NCI-H1105 (cell line): ENCODE results near the gene DLG2.
A peak's percentile ranks its signal among the peaks of the same experiment; 100 is the strongest.
"Not testable (repeated sequence)": the region's sequence is repeated elsewhere in the genome, so short reads cannot be mapped to it uniquely, and the experiment has no call there.

Experiments used
- DNase-seq: peaks from one replicate; lab custom pipeline; 2025; lab: John Stamatoyannopoulos, UW

DLG2 gene

DNA sequence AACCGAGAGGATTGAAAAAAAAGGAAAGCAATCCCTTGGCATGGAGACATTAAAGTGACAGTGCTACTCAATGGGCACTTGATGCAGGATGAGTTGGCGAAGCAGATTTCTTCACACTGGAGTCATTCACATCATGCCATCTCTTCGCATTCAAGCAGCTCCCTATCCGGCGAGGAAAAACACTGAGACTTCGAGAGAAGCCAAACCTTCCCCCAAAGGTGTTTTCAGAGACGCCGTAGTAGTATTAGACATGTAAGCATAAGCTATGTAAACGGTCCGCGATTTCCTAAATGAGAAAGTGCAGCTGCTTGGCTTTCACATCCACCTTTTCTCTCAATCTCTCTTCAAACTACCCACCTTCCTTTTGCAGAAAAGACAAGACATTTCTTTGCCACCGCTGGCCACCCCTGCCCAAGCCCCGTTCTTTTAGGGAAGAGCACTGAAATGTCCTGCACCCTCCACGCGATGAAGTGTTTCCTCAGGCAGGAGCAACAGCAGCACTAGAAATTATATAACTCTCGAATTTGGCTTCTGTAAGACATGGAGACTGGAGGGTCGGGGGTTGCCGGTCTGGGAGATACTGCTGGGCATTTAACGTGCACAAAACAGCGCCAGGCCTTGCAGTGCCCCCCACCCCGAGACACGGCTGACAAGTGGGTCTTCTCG is at the start of gene DLG2:
Gene DLG2, minus strand, starts transcription at position 13 of the 666 bp plus-strand sequence.
- peak; percentile 6 for DNase-seq

DNA sequence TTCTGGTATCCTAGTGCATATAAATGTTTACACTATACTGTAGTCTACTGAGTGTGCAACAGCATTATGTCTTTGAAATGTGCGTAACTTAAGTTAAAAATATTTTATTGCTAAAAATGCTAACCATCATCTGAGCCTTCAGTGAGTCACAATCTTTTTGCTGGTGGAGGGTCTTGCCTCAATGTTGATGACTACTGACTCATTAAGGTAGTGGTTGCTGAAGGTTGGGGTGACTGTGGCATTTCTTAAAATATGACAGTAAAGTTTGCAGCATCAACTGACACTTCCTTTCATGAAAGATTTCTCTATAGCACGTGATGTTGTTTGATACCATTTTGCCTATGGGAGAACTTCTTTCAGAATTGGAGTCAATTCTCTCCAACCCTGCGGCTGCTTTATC is 46.2 kb upstream of the DLG2 start:
- no peak for DNase-seq

DNA sequence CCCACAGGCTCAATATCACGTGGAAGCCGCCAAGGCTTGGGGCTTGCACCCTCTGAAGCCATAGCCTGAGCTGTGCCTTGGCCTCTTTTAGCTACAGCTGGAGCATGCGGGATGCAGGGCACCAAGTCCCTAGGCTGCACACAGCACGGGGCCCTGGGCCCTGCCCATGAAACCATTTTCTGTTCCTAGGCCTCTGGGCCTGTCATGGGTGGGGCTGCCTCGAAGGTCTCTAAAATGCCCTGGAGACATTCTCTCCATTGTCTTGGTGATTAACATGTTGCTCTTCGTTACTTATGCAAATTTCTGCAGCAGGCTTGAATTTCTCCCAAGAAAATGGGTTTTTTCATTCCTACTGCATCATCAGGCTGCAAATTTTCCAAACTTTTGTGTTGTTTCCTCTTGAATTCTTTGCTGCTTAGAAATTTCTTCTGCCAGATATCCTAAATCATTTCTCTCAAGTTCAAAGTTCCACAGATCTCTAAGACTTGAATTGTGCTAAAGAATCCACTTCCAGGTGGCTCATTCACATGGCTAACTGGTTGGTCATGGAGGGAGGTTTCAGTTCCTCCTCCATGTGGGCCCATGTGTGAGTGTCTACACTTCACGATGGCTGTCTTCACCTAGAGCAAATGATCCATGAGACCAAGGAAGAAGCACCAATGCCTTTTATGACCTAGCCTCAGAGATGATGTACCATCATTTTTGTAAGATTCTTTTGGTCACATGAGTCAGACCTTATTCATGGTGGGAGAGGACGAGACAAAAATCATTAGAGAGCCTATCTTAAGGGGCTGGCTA is 45.2 kb upstream of the DLG2 start:
- no peak for DNase-seq

DNA sequence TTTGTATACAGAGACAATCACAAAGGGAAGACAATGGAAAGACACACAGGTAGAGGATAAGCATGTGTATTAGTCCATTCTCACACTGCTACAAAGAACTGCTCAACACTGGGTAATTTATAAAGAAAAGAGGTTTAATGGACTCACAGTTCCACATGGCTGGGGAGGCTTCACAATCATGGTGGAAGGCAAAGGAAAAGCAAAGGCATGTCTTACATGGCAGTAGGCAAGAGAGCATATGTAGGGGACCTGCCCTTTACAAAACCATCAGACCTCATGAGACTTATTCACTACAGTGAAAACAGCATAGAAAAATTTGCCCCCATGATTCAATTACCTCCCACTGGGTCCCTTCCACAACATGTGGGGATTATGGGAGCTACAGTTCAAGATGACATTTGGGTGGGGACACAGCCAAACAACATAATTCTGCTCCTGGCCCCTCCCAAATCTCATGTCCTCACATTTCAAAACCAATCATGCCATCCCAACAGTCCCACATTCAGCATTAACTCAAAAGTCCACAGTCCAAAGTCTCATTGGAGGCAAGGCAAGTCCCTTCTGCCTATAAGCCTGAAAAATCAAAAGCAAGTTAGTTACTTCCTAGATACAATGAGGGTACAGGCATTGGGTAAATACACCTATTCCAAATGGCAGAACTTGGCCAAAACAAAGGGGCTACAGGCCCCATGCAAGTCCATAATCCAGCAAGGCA is 44.0 kb upstream of the DLG2 start:
- not testable (repeated sequence) for DNase-seq

DNA sequence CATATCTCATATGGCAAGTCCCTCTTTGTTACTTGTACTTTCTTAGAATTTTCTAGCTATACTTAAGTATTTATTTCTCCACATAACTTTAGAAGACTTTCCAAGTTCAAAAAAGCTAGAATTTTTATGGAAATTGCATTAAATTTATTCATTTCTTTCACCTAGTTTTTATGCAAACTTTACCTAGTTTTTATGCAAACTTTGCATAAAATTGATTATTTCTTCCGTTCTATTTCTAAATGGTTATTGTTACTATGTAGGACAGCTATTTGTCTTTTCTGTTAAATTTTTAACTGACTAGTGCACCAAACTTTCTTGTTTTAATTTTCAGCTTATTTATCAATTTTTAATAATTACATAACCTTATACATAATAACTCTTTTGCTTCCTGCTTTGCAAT is 41.0 kb upstream of the DLG2 start:
- DNase-seq: no peak

DNA sequence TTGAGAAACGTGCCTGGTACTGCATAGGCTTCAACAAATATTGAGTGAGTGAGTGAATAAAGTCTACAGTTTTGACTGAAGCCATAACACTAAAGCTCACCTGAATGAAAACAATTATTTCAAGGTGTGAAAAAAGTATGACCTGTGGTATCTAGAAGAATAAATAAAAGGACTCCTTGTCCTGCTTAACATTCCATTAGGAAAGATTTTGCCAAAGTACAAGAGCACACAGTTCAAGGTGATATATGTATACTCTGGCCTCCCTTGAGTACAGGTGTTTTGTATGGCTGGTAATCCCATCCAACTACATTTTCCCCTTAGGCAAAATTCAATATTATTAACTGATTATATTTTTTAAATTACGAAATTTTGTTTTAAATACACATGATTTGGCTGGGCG is 39.5 kb upstream of the DLG2 start:
- no peak for DNase-seq

DNA sequence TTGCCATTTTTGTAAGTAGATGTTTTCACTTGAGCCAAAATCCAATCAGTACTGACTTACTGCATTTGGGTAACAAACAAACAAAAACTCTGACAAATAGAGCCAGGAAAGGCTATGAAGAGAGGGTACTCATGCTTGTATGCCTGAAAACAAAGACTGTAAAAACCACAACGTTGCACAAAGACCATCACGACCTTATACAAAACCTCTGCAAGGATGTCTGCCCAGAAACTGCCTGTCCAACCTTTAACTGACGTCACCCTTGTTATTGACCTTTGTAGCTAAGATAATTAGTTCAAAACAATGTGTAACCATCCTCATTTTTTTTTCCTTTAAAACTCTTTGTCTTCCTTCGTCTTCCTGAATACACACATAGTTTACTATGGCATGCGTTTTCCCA is 38.6 kb upstream of the DLG2 start:
- no peak for DNase-seq

DNA sequence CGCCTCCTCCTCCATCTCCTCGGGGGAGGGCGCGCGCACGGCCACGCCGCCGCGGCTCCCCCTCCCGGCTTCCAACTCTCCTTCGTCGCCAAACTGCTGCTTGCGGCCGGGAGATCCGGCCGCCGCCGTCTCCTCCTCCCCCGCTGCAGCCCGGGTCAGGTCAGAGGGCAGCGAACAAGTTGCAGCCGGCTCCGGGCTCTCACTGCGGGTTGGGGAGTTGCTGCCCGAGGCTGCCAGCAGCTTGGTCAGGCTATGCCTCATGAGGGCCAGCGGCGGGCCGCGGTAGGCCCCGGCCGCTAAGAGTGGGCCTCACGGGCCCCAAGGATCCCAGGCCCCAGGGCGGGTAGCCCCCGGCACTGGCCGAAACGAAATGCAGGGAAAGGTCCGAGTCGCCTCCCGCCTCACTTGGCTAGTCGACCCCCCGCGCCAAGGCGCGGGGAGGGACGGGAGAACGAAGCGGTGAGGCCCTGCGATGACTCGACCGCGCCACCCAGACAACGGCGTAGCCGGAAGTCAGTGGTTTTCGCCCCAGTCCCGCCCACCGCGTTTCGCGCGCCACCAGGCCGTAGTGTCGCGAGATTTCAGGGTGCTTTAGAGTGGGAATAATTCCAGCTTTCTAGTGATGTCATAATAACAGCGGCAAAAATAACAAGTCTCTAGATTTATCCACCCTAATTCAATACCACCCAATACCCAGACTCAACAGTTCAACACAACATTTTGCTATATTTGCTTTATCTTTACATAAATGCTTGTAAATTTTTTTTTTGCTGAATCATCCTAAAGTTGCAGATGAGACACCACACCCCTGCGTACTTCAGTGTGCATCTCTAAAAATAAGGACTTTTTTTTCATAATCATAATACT is 37.7 kb upstream of the DLG2 start, which contains the start of gene CREBZF:
Gene CREBZF, minus strand, starts transcription at position 515 of the 867 bp plus-strand sequence. Its CDS starts 254 bp downstream, at position 261.
- DNase-seq: peak; percentile 96

DNA sequence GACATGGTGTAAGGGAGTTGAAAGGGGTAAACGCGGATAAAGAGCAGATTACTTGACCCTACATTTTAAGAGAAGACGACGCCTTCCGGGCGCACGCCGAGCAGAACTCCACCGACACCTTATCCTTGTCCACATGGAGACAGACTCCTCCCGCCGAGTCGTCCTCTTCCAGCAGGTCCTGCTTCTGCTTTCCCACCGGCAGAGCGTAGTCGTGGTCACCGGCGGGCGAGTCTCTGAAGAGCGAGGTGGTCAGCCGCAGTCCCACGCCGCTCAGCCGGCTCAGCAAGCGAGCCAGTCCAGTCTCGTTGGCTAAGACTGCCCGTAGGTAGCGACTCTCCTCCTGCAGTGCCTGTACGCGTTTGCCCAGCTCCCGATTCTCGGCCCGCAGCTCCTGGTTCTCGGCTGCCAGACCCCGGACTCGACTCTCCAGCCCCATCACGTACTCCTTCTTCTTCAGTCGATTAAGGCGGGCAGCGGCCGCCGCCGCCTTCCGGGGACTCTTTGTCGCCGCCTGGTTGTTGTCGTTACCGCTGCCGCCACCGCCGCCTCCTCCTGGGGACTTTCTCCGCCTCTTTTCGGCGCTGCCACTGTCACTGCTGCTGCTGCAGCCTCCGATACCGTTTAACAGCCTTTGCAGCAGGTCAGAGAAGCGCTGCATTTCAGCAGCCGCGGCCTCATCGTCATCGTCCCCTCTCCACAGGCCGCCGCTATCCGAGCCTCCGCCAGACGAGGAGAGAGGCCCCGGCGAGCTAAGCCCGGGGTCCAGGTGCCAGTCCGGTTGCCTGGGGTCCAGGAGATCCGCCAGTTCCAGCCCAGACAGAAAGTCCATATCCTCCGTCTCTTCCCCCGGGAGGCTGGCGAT is 36.8 kb upstream of the DLG2 start:
- DNase-seq: peak; percentile 66

DNA sequence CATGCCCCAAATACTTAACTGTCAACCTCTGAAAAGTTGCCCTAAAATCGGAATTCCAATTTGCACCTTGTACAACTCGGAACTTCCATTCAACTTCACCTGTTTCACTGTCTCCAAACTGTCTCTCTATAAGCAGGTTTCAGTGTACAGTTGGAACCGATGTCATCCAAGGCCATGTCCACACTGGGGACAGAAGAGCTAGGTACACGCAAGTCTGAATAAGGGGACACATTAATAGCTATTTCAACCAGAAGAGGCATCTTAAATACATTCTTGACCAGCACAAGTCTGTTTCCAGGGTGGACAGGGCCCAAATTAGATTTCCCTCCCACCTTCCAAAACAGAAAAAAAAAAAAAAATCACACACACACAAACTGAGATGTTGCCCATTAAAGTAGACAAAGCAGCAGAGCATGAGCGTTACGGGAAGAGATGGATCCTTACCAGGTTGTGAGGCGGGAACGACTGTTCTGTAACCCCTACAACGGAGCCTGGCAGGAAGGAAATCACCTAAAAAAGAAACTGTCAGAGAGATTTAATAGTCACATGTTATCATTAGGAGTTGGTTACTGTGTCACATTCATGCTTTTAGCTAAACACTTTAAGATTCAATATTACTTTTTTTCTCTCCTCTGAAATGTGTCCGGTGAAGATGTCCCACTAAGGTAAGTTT is 36.1 kb upstream of the DLG2 start:
- no peak for DNase-seq

DNA sequence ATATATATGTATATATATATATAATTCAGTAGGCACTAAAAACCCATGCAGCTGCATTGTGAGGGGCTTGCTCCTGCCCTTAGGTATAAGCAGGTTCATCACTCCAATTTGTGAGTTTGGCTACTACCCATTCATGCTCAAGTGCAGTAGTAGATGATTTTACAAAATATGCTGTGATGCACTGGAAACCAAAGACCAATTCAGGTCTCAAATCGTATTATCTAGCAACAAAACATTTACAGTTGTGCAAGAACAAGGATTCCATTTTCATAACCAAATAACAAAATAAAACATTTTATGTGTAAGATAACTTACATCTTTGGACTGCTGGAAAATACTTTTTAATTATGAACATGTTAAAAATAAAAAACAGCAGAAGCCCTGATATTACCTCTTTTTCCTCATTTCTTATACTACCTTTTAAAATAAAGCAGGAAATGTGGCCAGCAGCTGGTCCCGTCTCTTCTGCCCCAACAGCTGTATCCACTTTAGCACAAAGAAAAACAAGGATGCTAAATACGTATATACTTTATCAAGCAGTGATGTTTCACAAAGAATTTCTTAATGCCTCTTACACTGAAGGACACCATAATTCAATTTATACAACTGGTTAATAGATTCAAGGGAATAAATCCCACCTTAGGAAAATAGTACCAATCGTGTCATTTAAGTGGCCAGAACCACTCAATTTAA is 35.0 kb upstream of the DLG2 start:
- DNase-seq: no peak

DNA sequence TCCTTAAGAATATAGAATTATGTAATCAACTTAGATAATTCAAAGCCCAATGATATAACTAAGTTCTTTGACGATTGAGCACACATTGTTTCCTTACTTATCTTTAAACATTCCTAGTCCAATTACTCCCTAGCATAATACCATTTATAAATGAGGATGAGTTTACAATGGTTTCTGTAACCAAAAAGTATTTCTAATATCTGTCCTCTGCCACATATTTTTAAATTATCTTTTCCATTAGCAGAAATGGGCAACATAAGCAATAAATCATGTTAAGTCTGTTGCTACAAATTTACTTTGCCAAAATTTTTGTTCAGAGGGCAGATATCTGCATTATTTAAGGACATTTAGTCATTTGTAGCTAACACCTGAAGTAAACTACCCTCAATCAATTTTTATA is 31.0 kb upstream of the DLG2 start:
- no peak for DNase-seq

DNA sequence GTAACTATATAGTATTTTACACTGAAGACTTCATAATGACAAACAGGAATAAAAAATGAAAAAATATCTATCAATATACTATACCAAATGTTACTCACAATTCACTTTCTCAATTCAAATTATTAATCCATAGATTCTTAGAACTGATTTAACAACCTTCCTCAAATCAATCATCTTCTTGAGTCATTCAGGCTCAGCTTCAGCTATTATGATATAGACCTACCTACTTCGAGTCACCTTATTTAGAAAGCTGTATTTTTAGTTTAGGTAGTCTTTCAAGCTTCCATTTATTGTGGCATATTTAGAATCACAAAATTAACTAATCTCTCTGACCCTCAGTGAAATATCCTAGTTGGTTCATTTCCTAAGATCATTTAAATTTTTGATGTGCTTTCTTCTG is 29.6 kb upstream of the DLG2 start:
- DNase-seq: no peak

DNA sequence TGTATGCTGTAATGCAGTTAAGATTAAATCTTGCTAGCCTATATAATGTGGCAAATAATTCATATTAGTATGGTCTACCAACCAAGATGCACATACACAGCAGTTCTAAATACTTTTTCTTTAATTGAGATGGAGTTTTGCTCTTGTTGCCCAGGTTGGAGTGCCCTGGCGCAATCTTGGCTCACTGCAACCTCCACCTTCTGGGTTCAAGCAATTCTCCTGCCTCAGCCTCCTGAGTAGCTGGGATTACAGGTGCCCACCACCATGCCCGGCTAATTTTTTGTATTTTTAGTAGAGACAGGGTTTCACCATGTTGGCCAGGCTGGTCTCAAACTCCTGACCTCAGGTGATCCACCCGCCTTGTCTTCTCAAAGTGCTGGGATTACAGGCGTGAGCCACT is 27.2 kb upstream of the DLG2 start:
- DNase-seq: not testable (repeated sequence)

DNA sequence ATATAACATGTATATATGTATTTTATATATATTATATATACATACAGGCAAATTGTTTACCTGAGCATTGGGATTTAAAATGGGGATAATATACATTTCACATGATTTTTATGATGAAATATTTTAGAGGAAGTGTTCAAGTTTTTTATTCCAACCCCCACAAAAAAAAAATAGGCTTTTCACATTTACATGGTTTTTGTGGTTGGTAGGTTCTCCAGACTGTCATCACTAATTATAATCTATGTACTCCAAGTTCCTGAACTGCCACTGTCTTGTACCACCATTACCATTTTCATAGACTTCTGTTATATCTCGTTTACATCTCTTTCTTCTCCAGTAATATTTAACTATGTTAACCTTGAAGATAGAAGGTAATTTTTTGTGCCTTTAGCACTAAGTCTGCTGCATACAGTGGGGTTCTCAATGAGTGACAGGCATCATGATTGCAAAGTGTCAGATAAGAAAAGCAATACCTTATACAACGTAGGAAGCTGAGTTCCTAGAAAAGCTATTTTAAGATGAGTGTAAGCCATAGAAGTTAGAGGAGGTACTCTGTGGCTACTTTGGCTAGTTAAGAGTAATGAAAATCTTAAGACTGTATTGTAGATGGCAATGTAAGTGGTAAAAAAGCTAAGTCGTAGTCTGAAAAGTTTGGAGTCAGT is 25.8 kb upstream of the DLG2 start:
- DNase-seq: no peak

DNA sequence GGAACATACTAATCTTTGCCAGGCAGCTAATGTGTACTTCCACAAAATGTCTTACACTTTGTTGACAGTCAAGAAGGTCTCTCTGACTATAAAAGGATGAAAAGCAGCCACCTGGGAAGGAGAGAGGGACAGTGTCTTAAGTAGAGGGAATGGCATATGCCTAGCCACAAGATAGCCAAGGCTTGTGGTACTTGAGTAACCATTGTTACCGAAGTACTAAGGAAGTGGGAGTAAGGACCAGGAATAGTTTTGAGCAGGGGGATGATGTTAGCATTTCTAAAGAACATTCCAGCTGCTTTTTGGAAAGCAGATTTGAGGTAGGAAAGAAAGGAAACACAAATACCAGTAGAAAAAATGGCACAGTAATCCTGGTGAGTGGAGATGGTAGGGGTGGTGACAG is 24.0 kb upstream of the DLG2 start:
- no peak for DNase-seq

DNA sequence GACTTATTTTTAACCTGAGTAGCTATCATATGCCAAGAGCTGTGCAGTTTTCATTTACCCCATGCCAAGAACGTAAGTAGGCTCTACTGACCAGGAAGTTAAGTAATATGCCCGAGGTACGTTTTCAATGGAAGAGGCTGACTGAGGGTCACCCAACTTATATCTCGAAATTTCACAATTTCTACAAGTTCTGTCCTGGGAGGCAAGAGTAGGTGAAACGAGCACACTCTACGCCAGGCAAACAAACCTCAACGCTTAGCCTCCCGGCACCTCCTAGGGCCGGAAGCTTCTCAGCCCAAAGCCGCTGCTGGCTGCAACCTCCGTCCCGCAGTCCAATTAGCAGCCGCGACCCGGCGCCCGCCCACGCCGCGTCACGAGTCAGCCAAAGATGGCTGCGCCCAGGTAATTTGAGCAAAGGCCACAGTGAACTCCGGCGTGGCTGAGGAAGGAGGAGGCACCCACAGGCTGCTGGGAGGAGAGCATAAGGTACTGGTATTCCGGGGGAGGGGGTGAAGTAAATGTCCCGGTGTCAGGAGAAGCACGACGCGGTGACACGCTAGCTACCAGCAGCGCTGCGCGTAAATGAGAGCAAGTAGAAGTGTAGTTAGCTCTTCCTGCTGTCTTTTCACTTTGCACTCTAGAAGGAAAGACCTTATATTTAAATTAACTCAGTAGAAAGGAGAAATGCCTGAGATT is 20.6 kb upstream of the DLG2 start, which contains the start of gene TMEM126A:
Gene TMEM126A, plus strand, starts transcription at position 364 of the 696 bp plus-strand sequence. CDS start 2,289 bp downstream, outside the sequence.
- DNase-seq: peak; percentile 84

DNA sequence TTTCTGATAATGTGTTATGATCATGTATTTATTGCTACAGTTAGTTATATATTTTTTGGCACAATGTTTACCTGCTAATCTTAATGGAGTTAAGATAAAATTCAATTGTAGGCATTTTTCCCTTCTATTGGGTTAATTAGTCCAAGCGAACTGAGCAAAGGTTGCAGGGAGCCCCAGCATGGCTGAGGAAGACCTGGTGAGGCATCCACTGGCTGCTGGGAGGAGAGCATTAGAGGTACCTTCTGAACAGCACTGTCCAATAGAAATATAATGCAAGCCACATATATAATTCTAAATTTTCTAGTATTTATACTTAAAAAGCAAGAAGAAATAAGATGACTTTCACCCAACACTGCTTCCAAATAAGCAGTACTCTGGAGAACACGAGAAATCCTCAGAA is 19.9 kb upstream of the DLG2 start:
- no peak for DNase-seq
